HCT116 (cell line): ENCODE results near the gene AP5Z1. TPM values are rescaled to one million over a fixed set of nuclear protein-coding genes. Genes with fewer than 3 reads are reported as not detected.

Experiments used
- ATAC-seq: fragments of 200-7000 bp; cut with Tn5 transposase; 2 replicates; pipeline ENCODE4 v1.9.1; 2020; ENCODE audit warnings: mild to moderate bottlenecking, moderate library complexity
- BruUV-seq: library from RNA; stranded (reverse); fragments of 400-500 nt; replicated peaks from 2 replicates; lab custom pipeline; 2021; lab: Mats Ljungman, UMichigan
- CTCF ChIA-PET: fragments of 300-600 bp; sonication (Branson Sonifier 250); formaldehyde crosslinking; loops from one replicate; lab custom pipeline; 2021; ENCODE audit warnings: antibody characterized with exemption; lab: Charles Lee
- POLR2A ChIA-PET: fragments of 300-600, 350-600 bp; sonication (Branson Sonifier 250); formaldehyde crosslinking; loops from one replicate; lab custom pipeline; 2021; ENCODE audit warnings: antibody characterized with exemption; lab: Charles Lee
- RAD21 ChIA-PET, 2 experiments: fragments of 300-600 bp; sonication (Branson Sonifier 250); formaldehyde crosslinking; loops; one replicate each; lab custom pipeline; 2023; ENCODE audit warnings: low total read pairs in 2 of 2; ENCODE audit not compliant: uncharacterized antibody in 2 of 2, unreplicated experiment in 2 of 2, low non-redundant PET in 1 of 2; lab: Charles Lee
- DNase-seq: peaks from one replicate; pipeline ENCODE4 v3.0.0-alpha.2; 2010; ENCODE audit warnings: low read depth, low spot score
- H2AFZ ChIP-seq: fragments of 200-600 bp; shearing (Covaris generic), sonication (generic); 2 replicates; pipeline ENCODE4 v1.6.1; 2017; ENCODE audit warnings: low read depth, mixed run types, mixed read lengths, antibody characterized with exemption, low read length; ENCODE audit not compliant: poor library complexity, severe bottlenecking
- H3K27ac ChIP-seq: 2 replicates; pipeline ENCODE4 v1.5.1; 2012; ENCODE audit warnings: low read depth, low read length
- H3K27me3 ChIP-seq: fragments of 200-600 bp; sonication (generic); 2 replicates; pipeline ENCODE4 v1.6.1; 2016; ENCODE audit warnings: mixed run types, low read length, mixed read lengths; ENCODE audit not compliant: insufficient read depth
- H3K36me3 ChIP-seq, 2 experiments: fragments of 200-500 bp in 1 of 2; fragments of 200-600 bp in 1 of 2; sonication (Bioruptor generic) in 1 of 2; sonication (generic) in 1 of 2; 2 replicates each; pipeline versions ENCODE4 v1.5.1 to v1.6.1; 2014 to 2016; ENCODE audit warnings: low read length in 2 of 2, inconsistent platforms in 1 of 2, mixed read lengths in 1 of 2, mixed run types in 1 of 2; ENCODE audit not compliant: insufficient read depth in 2 of 2, control insufficient read depth in 1 of 2
- H3K4me1 ChIP-seq, 2 experiments: fragments of 200-600 bp in 1 of 2; sonication (generic) in 1 of 2; 2 replicates each; pipeline versions ENCODE4 v1.5.1 to v1.6.1; 2012 to 2017; ENCODE audit warnings: low read length in 2 of 2, inconsistent platforms in 1 of 2, mild to moderate bottlenecking in 1 of 2, mixed read lengths in 1 of 2, mixed run types in 1 of 2, moderate library complexity in 1 of 2; ENCODE audit not compliant: insufficient read depth in 2 of 2, control insufficient read depth in 1 of 2
- H3K4me2 ChIP-seq: fragments of 200-600 bp; sonication (generic); 2 replicates; pipeline ENCODE4 v1.6.1; 2017; ENCODE audit warnings: mixed run types, low read length, mixed read lengths
- H3K4me3 ChIP-seq, 2 experiments: fragments of 200-600 bp in 1 of 2; sonication (generic) in 1 of 2; replicated peaks in 1 of 2; 2 replicates each; pipeline ENCODE4 v1.5.1; 2011 to 2016; ENCODE audit warnings: low read length in 2 of 2, control low read depth in 1 of 2, low read depth in 1 of 2, mild to moderate bottlenecking in 1 of 2, mixed read lengths in 1 of 2, mixed run types in 1 of 2
- H3K79me2 ChIP-seq: fragments of 200-600 bp; sonication (generic); 2 replicates; pipeline ENCODE4 v1.6.1; 2017; ENCODE audit warnings: mild to moderate bottlenecking, mixed run types, low read length, moderate library complexity, mixed read lengths; ENCODE audit not compliant: insufficient read depth
- H3K9ac ChIP-seq: fragments of 200-600 bp; sonication (generic); 2 replicates; pipeline ENCODE4 v1.6.1; 2016; ENCODE audit warnings: low read length, mixed read lengths
- H3K9me2 ChIP-seq: fragments of 200-600 bp; sonication (generic), shearing (Covaris generic); 2 replicates; pipeline ENCODE4 v1.6.1; 2017; ENCODE audit warnings: mixed run types, mild to moderate bottlenecking, moderate library complexity; ENCODE audit not compliant: insufficient read depth
- H3K9me3 ChIP-seq, 2 experiments: fragments of 200-500 bp in 1 of 2; fragments of 200-600 bp in 1 of 2; sonication (Bioruptor generic) in 1 of 2; sonication (generic) in 1 of 2; 2 replicates each; pipeline ENCODE4 v1.6.1; 2014 to 2017; ENCODE audit warnings: low read length in 2 of 2, mixed read lengths in 2 of 2, inconsistent platforms in 1 of 2, low read depth in 1 of 2, mild to moderate bottlenecking in 1 of 2, mixed run types in 1 of 2, moderate library complexity in 1 of 2; ENCODE audit not compliant: control insufficient read depth in 1 of 2, insufficient read depth in 1 of 2
- H4K20me1 ChIP-seq: fragments of 200-600 bp; sonication (generic), shearing (Covaris generic); 2 replicates; pipeline ENCODE4 v1.6.1; 2017; ENCODE audit warnings: mixed run types, mild to moderate bottlenecking, moderate library complexity; ENCODE audit not compliant: insufficient read depth
- CEBPB ChIP-seq: IDR thresholded peaks from 2 replicates; pipeline ENCODE4 v1.6.1; 2012; ENCODE audit warnings: low read depth
- EGR1 ChIP-seq: IDR thresholded peaks from 2 replicates; pipeline ENCODE4 v1.6.1; 2012; ENCODE audit warnings: low read depth
- ELF1 ChIP-seq: IDR thresholded peaks from 2 replicates; pipeline ENCODE4 v1.6.1; 2012; ENCODE audit warnings: low read depth, borderline replicate concordance
- EZH2 ChIP-seq: fragments of 200-600 bp; sonication (generic); IDR thresholded peaks from 2 replicates; pipeline ENCODE4 v1.6.1; 2017; ENCODE audit warnings: antibody characterized with exemption, mixed run types
- EZH2phosphoT487 ChIP-seq: fragments of 200-600 bp; IDR thresholded peaks from 2 replicates; pipeline ENCODE4 v1.6.1; 2018; ENCODE audit warnings: antibody characterized with exemption, borderline replicate concordance
- FOSL1 ChIP-seq: IDR thresholded peaks from 2 replicates; pipeline ENCODE4 v1.6.1; 2012; ENCODE audit warnings: low read depth
- JUND ChIP-seq: IDR thresholded peaks from 2 replicates; pipeline ENCODE4 v1.6.1; 2012
- POLR2A ChIP-seq: IDR thresholded peaks from 2 replicates; pipeline ENCODE4 v1.7.0; 2011; ENCODE audit warnings: borderline replicate concordance; ENCODE audit not compliant: insufficient read depth, insufficient read length; ENCODE audit errors: extremely low read depth
- POLR2AphosphoS5 ChIP-seq: IDR thresholded peaks from 2 replicates; pipeline ENCODE4 v1.6.1; 2011; ENCODE audit warnings: mild to moderate bottlenecking, low read depth, low read length, moderate library complexity
- RAD21 ChIP-seq: IDR thresholded peaks from 2 replicates; pipeline ENCODE4 v1.6.1; 2012; ENCODE audit warnings: low read depth, mild to moderate bottlenecking
- REST ChIP-seq: IDR thresholded peaks from 2 replicates; pipeline ENCODE4 v1.6.1; 2012; ENCODE audit warnings: low read depth
- SIN3A ChIP-seq: IDR thresholded peaks from 2 replicates; pipeline ENCODE4 v1.6.1; 2012; ENCODE audit warnings: low read depth
- SP1 ChIP-seq: IDR thresholded peaks from 2 replicates; pipeline ENCODE4 v1.6.1; 2012; ENCODE audit warnings: low read depth
- SRF ChIP-seq: IDR thresholded peaks from 2 replicates; pipeline ENCODE4 v1.6.1; 2012; ENCODE audit warnings: low read depth
- TCF7L2 ChIP-seq: IDR thresholded peaks from 2 replicates; pipeline ENCODE4 v1.7.0; 2011; ENCODE audit warnings: borderline replicate concordance, inconsistent platforms; ENCODE audit not compliant: insufficient read depth, insufficient read length; ENCODE audit errors: extremely low read depth
- YY1 ChIP-seq: IDR thresholded peaks from 2 replicates; pipeline ENCODE4 v1.6.1; 2011; ENCODE audit warnings: low read length, low read depth, moderate library complexity, mild to moderate bottlenecking; ENCODE audit not compliant: insufficient replicate concordance; ENCODE audit errors: extremely low read depth
- ZFX ChIP-seq: fragments of 450-650 bp; IDR thresholded peaks from 2 replicates; pipeline ENCODE4 v1.6.1; 2017
- ZNF274 ChIP-seq: fragments of 200-500 bp; sonication (Bioruptor generic); IDR thresholded peaks from 2 replicates; pipeline ENCODE4 v1.6.1; 2014; ENCODE audit warnings: mild to moderate bottlenecking, low read depth, low read length, inconsistent platforms
- intact Hi-C: fragments of 100-400 bp; cut with micrococcal nuclease; formaldehyde crosslinking; loops from 2 replicates; pipeline ENCODE4 v1.10.0; 2022
- total RNA-seq: library from RNA; stranded (reverse); gene quantifications from one replicate; pipeline ENCODE4 v1.2.1, GENCODE V29; 2021; ENCODE audit not compliant: unreplicated experiment
- TF ChIP-seq, protein P1 (sequence below): IDR thresholded peaks from 2 replicates; pipeline ENCODE4 v1.6.1; 2011; ENCODE audit warnings: mild to moderate bottlenecking, low read length, moderate library complexity; ENCODE audit not compliant: insufficient replicate concordance; ENCODE audit errors: extremely low read depth

The AP5Z1 gene
- total RNA-seq, 1 experiment from 2014 or later, result 23.2 TPM

- H2AFZ ChIP-seq, result no peak overlapping the region
- BruUV-seq, result no TSS peak
- RAD21 ChIA-PET, result no interaction called here
- intact Hi-C loops, result no loop called here
- peaks cover 6% of the 10 kb centered on the region; the same call in 1 of the 2 replicates for H4K20me1 ChIP-seq
- POLR2A ChIA-PET, result no interaction called here
- DNase-seq (no peak), ATAC-seq (no peak)
- peaks cover 2 to 4% of the 10 kb centered on the region in 2 experiments; a peak in 1 of 4 replicates for H3K36me3 ChIP-seq
- H3K27ac ChIP-seq, result no peak overlapping the region
- no peak overlapping the region for H3K4me3 ChIP-seq
- no peaks in the 10 kb centered on the region for H3K9me3 ChIP-seq
- TF ChIP-seq EGR1 (no peak), YY1 (no peak), FOSL1 (no peak), EZH2phosphoT487 (no peak), RAD21 (no peak), SRF (no peak), TCF7L2 (no peak), ZNF274 (no peak), SIN3A (no peak), JUND (no peak), CEBPB (no peak), POLR2AphosphoS5 (no peak), REST (no peak), SP1 (no peak), EZH2 (no peak), ZFX (no peak), ELF1 (no peak), POLR2A (no peak)
- TF ChIP-seq, protein P1, sequence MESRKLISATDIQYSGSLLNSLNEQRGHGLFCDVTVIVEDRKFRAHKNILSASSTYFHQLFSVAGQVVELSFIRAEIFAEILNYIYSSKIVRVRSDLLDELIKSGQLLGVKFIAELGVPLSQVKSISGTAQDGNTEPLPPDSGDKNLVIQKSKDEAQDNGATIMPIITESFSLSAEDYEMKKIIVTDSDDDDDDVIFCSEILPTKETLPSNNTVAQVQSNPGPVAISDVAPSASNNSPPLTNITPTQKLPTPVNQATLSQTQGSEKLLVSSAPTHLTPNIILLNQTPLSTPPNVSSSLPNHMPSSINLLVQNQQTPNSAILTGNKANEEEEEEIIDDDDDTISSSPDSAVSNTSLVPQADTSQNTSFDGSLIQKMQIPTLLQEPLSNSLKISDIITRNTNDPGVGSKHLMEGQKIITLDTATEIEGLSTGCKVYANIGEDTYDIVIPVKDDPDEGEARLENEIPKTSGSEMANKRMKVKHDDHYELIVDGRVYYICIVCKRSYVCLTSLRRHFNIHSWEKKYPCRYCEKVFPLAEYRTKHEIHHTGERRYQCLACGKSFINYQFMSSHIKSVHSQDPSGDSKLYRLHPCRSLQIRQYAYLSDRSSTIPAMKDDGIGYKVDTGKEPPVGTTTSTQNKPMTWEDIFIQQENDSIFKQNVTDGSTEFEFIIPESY, result no peak
- no peaks in the 10 kb centered on the region for H3K9me2 ChIP-seq
- H3K9ac ChIP-seq, result no peak overlapping the region
- H3K27me3 ChIP-seq, result no peaks in the 10 kb centered on the region
- H3K4me1 ChIP-seq, result peaks cover 19 to 30% of the 10 kb centered on the region in 2 experiments
- no peak overlapping the region for H3K4me2 ChIP-seq
- CTCF ChIA-PET, result no interaction called here
- H3K79me2 ChIP-seq, result peaks cover 81% of the 10 kb centered on the region
These were observed 27.7 kb upstream of the AP5Z1 start for GRCh38 chr7:4747746-4748145.
